ENCODE data around the gene EEF1A2. TPM values are rescaled to one million over a fixed set of nuclear protein-coding genes. Genes with fewer than 3 reads are reported as not detected.

Gene EEF1A2
- total and polyA plus RNA-seq, 2 donors: 5.1 to 11.2 TPM

GRCh38 chr20:63441136-63442099, 57.5 kb downstream of the EEF1A2 start:
- Histone ChIP-seq H3K36me3 (ENCODE audit: insufficient read depth) (no peaks in the 10 kb centered on the region), H3K4me1 (ENCODE audit: insufficient read depth) (no peaks in the 10 kb centered on the region), H3K27ac (ENCODE audit: low read depth) (no peak overlapping the region), H3K4me3 (ENCODE audit: low read depth, low read length) (no peak overlapping the region)
- 40% methylated on average over 22 of the region's 22 CpGs for whole genome bisulfite sequencing
- no peak for DNase-seq (ENCODE audit: extremely low spot score)

GRCh38 chr20:63440366-63440955, 58.4 kb downstream of the EEF1A2 start:
- H3K36me3 ChIP-seq (ENCODE audit: insufficient read depth): no peaks in the 10 kb centered on the region
- H3K4me1 ChIP-seq (ENCODE audit: insufficient read depth): no peaks in the 10 kb centered on the region
- no peak overlapping the region for H3K4me3 ChIP-seq (ENCODE audit: low read depth, low read length)
- no peak overlapping the region for H3K27ac ChIP-seq (ENCODE audit: low read depth)
- DNase-seq (ENCODE audit: extremely low spot score): no peak
- WGBS: 93% methylated on average over 26 of the region's 26 CpGs

DNA sequence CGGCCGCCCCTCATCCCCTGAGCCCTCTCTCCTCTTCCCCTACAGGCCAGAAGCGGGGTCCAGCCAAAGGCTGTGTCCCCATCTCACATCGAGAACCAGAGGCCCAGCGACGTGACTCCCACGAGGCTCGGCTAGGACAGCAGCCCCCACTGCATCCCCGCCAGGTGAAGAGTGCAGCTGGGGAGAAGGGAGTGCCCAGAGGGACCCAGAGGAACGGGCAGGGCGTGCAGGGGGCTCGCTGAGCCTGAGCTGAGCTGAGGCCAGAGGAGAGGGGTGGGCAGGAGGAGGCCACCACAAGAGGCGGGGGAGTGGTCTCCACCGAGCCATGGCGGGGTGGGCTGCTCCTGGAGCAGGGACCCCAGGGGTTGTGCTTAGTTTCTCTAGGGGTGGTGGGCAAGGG, 59.0 kb downstream of the EEF1A2 start:
- no peaks in the 10 kb centered on the region for H3K36me3 ChIP-seq (ENCODE audit: insufficient read depth)
- DNase-seq (ENCODE audit: extremely low spot score): no peak
- no peaks in the 10 kb centered on the region for H3K4me1 ChIP-seq (ENCODE audit: insufficient read depth)
- no peak overlapping the region for H3K27ac ChIP-seq (ENCODE audit: low read depth)
- 93% methylated on average over 15 of the region's 15 CpGs for WGBS
- H3K4me3 ChIP-seq (ENCODE audit: low read depth, low read length): no peak overlapping the region

DNA sequence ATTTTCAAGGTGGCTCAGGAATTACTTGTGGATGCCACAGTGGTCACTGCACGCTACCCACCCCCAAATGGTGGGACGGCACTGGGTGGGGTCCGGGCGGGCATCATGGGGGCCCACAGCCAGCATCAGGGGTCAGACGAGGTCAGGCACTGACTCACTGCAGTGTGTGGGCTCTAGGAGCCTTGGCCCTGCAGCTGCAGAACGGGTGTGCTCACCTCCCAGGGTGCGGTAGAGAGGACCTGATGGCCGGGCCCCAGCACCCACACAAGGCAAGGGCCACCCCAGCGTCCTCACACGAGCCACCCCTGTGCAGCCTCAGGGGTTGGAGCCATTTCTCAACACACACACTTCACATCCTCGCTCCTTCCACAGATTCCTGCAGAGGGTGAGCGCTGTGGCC, 60.8 kb downstream of the EEF1A2 start:
- Histone ChIP-seq H3K27ac (ENCODE audit: low read depth) (no peak overlapping the region), H3K4me3 (ENCODE audit: low read depth, low read length) (no peak overlapping the region), H3K4me1 (ENCODE audit: insufficient read depth) (no peaks in the 10 kb centered on the region), H3K36me3 (ENCODE audit: insufficient read depth) (no peaks in the 10 kb centered on the region)
- WGBS: 89% methylated on average over 12 of the region's 12 CpGs
- no peak for DNase-seq (ENCODE audit: extremely low spot score)

Other genes with a start within 250 kb of the EEF1A2 start
- gene NKAIN4, start 244.6 kb downstream of the EEF1A2 start, total RNA-seq: 4.0 TPM
- gene NKAIN4, start 244.6 kb downstream of the EEF1A2 start, polyA plus RNA-seq: 0.23 TPM
- gene ARFGAP1, start 226.3 kb downstream of the EEF1A2 start, total RNA-seq: 53.1 TPM
- 56.3 TPM for gene ARFGAP1, start 226.3 kb downstream of the EEF1A2 start, polyA plus RNA-seq
- gene COL20A1, start 205.9 kb downstream of the EEF1A2 start, total RNA-seq: 1.2 TPM
- not detected for gene COL20A1, start 205.9 kb downstream of the EEF1A2 start, polyA plus RNA-seq
- 0.79 TPM for gene CHRNA4, start 137.7 kb downstream of the EEF1A2 start, total RNA-seq
- not detected for gene CHRNA4, start 137.7 kb downstream of the EEF1A2 start, polyA plus RNA-seq
- 2.1 TPM for gene KCNQ2, start 26.4 kb downstream of the EEF1A2 start, total RNA-seq
- 0.14 TPM for gene KCNQ2, start 26.4 kb downstream of the EEF1A2 start, polyA plus RNA-seq
- gene PPDPF, start 21.7 kb upstream of the EEF1A2 start, total RNA-seq: 44.7 TPM
- 545 TPM for gene PPDPF, start 21.7 kb upstream of the EEF1A2 start, polyA plus RNA-seq
- 2.8 TPM for gene PTK6, start 38.3 kb upstream of the EEF1A2 start, total RNA-seq
- 3.4 TPM for gene PTK6, start 38.3 kb upstream of the EEF1A2 start, polyA plus RNA-seq
- gene SRMS, start 48.7 kb upstream of the EEF1A2 start, total RNA-seq: 0.48 TPM
- gene SRMS, start 48.7 kb upstream of the EEF1A2 start, polyA plus RNA-seq: not detected
- 0.63 TPM for gene FNDC11, start 55.1 kb upstream of the EEF1A2 start, total RNA-seq
- gene FNDC11, start 55.1 kb upstream of the EEF1A2 start, polyA plus RNA-seq: 0.98 TPM
- 19.9 TPM for gene HELZ2, start 75.2 kb upstream of the EEF1A2 start, total RNA-seq
- 15.5 TPM for gene HELZ2, start 75.2 kb upstream of the EEF1A2 start, polyA plus RNA-seq
- gene GMEB2, start 128.0 kb upstream of the EEF1A2 start, total RNA-seq: 7.7 TPM
- 12.1 TPM for gene GMEB2, start 128.0 kb upstream of the EEF1A2 start, polyA plus RNA-seq
- gene STMN3, start 154.3 kb upstream of the EEF1A2 start, total RNA-seq: 17.7 TPM
- 44.7 TPM for gene STMN3, start 154.3 kb upstream of the EEF1A2 start, polyA plus RNA-seq
- gene RTEL1, start 159.2 kb upstream of the EEF1A2 start, total RNA-seq: 13.3 TPM
- gene RTEL1, start 159.2 kb upstream of the EEF1A2 start, polyA plus RNA-seq: 12.3 TPM
- gene TNFRSF6B, start 197.6 kb upstream of the EEF1A2 start, total RNA-seq: 0.42 TPM
- gene TNFRSF6B, start 197.6 kb upstream of the EEF1A2 start, polyA plus RNA-seq: 35.6 TPM
- 17.9 TPM for gene ARFRP1, start 208.9 kb upstream of the EEF1A2 start, total RNA-seq
- 40.8 TPM for gene ARFRP1, start 208.9 kb upstream of the EEF1A2 start, polyA plus RNA-seq
- 11.0 TPM for gene ZGPAT, start 209.0 kb upstream of the EEF1A2 start, total RNA-seq
- 30.7 TPM for gene ZGPAT, start 209.0 kb upstream of the EEF1A2 start, polyA plus RNA-seq
- 1.1 TPM for gene LIME1, start 237.6 kb upstream of the EEF1A2 start, total RNA-seq
- gene LIME1, start 237.6 kb upstream of the EEF1A2 start, polyA plus RNA-seq: 7.9 TPM
- gene SLC2A4RG, start 240.7 kb upstream of the EEF1A2 start, total RNA-seq: 8.6 TPM
- 106 TPM for gene SLC2A4RG, start 240.7 kb upstream of the EEF1A2 start, polyA plus RNA-seq

All from urinary bladder (tissue), 4 donors.